HUES6 (cell line): ENCODE data around the gene ERBB4.
A peak's percentile ranks its signal among the peaks of the same experiment; 100 is the strongest.
"Not testable (repeated sequence)": the region's sequence is repeated elsewhere in the genome, so short reads cannot be mapped to it uniquely, and the experiment has no call there.

Source experiments
- H3K27ac ChIP-seq: 2 replicates; pipeline ENCODE4 v1.7.0; 2013; ENCODE audit warnings: low read depth, mild to moderate bottlenecking, low read length, inconsistent platforms
- H3K27me3 ChIP-seq: 2 replicates; pipeline ENCODE4 v1.6.1; 2013; ENCODE audit warnings: low read length; ENCODE audit not compliant: control insufficient read depth, insufficient read depth
- H3K36me3 ChIP-seq: 2 replicates; pipeline ENCODE4 v1.6.1; 2013; ENCODE audit warnings: low read length; ENCODE audit not compliant: control insufficient read depth, insufficient read depth
- H3K4me1 ChIP-seq: 2 replicates; pipeline ENCODE4 v1.6.1; 2013; ENCODE audit warnings: low read length; ENCODE audit not compliant: control insufficient read depth, insufficient read depth
- H3K4me3 ChIP-seq: 2 replicates; pipeline ENCODE4 v1.5.1; 2013; ENCODE audit warnings: low read depth, low read length
- H3K9ac ChIP-seq: one replicate; pipeline ENCODE4 v1.6.1; 2013; ENCODE audit warnings: mild to moderate bottlenecking, low read length
- H3K9me3 ChIP-seq: 2 replicates; pipeline ENCODE4 v1.6.1; 2013; ENCODE audit warnings: low read depth, low read length; ENCODE audit not compliant: control insufficient read depth, insufficient read depth

Gene ERBB4

DNA sequence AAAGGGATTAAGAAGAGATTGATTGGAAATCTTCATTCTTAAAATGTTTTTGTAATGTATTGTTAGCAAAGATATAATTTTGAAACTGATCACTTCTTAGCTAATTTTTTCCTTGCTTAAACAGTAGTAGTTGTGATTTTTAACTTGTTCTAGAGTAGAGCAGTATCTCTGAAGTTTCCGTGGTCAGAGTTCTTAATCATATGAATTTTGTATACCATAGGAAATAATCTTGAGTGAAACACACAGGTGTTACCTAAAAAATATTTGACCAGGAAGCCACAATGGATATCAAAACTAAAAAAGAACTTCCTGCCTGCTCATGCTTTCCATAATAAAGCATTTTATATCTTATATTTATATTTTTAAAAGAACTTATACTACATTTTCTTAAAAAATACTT is 907.1 kb downstream of the ERBB4 start:
- no peak overlapping the region for H3K27ac ChIP-seq
- no peaks in the 10 kb centered on the region for H3K9me3 ChIP-seq
- H3K36me3 ChIP-seq, result no peaks in the 10 kb centered on the region
- H3K4me3 ChIP-seq, result no peak overlapping the region
- no peak overlapping the region for H3K9ac ChIP-seq
- no peaks in the 10 kb centered on the region for H3K27me3 ChIP-seq
- H3K4me1 ChIP-seq, result no peaks in the 10 kb centered on the region

- no peak overlapping the region for H3K27ac ChIP-seq
- H3K27me3 ChIP-seq, result no peaks in the 10 kb centered on the region
- H3K36me3 ChIP-seq, result no peaks in the 10 kb centered on the region
- H3K4me1 ChIP-seq, result no peaks in the 10 kb centered on the region
- no peaks in the 10 kb centered on the region for H3K9me3 ChIP-seq
- no peak overlapping the region for H3K4me3 ChIP-seq
- H3K9ac ChIP-seq, result no peak overlapping the region
Observed at GRCh38 chr2:211623096-211623495, 915.5 kb downstream of the ERBB4 start.

GRCh38 chr2:211620986-211621385 is 917.6 kb downstream of the ERBB4 start:
- Histone ChIP-seq H3K4me1 (no peaks in the 10 kb centered on the region), H3K27me3 (no peaks in the 10 kb centered on the region), H3K9ac (no peak overlapping the region), H3K36me3 (no peaks in the 10 kb centered on the region), H3K27ac (no peak overlapping the region), H3K4me3 (no peak overlapping the region), H3K9me3 (no peaks in the 10 kb centered on the region)

GRCh38 chr2:211617803-211618202 is 920.8 kb downstream of the ERBB4 start:
- Histone ChIP-seq H3K27ac (no peak overlapping the region), H3K36me3 (no peaks in the 10 kb centered on the region), H3K27me3 (no peaks in the 10 kb centered on the region), H3K4me1 (no peaks in the 10 kb centered on the region), H3K9me3 (no peaks in the 10 kb centered on the region), H3K9ac (no peak overlapping the region), H3K4me3 (no peak overlapping the region)

DNA sequence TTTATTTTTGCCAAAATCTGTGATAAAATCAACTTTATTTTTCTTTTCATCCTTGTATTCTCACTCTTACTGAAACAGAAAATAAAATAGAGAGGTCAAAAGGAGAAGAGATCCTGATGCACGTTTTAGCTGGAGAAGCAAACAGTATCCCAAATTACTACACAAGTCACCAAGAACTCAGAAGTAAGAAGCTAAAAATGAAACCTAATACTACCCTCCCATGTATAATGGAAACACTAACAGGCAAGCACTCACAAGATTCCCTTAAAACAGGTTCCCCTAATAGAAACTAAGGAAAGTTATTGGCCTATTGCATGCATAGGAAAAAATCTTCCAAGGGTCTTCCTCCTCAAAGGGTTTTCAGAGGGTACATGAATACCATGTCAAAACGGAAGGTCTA is 927.0 kb downstream of the ERBB4 start:
- Histone ChIP-seq H3K27ac (no peak overlapping the region), H3K4me3 (no peak overlapping the region), H3K9ac (no peak overlapping the region)

GRCh38 chr2:211611061-211611518 is 927.5 kb downstream of the ERBB4 start:
- H3K4me3 ChIP-seq, result no peak overlapping the region

More for the DNA sequence above, 927.0 kb downstream of the ERBB4 start:
- Histone ChIP-seq H3K27me3 (no peaks in the 10 kb centered on the region), H3K9me3 (no peaks in the 10 kb centered on the region), H3K36me3 (no peaks in the 10 kb centered on the region), H3K4me1 (peaks cover 24% of the 10 kb centered on the region)

DNA sequence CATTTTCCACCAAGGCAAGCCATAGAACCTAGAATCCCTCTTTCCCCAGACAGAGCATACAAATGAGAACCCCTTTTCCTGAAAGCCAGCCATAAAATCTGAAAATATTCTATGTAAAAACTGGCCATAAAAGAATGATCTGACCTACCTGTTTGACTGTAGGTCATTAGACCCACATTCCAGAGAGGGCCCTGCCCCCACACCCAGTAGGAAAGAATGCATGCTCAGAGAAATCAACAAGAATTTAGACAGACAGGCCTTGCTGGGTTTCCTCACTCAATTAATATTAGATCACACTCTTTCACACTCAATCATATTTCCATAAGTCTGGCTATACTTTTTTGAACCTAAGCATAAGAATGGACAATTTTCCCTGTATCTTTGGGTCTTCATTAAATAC is 929.5 kb downstream of the ERBB4 start:
- H3K27ac ChIP-seq, result no peak overlapping the region
- peaks cover 24% of the 10 kb centered on the region for H3K4me1 ChIP-seq
- no peak overlapping the region for H3K4me3 ChIP-seq

More at GRCh38 chr2:211611061-211611518, 927.5 kb downstream of the ERBB4 start:
- Histone ChIP-seq H3K9ac (no peak overlapping the region), H3K9me3 (no peaks in the 10 kb centered on the region), H3K36me3 (no peaks in the 10 kb centered on the region), H3K27ac (no peak overlapping the region), H3K27me3 (no peaks in the 10 kb centered on the region), H3K4me1 (peaks cover 24% of the 10 kb centered on the region)

DNA sequence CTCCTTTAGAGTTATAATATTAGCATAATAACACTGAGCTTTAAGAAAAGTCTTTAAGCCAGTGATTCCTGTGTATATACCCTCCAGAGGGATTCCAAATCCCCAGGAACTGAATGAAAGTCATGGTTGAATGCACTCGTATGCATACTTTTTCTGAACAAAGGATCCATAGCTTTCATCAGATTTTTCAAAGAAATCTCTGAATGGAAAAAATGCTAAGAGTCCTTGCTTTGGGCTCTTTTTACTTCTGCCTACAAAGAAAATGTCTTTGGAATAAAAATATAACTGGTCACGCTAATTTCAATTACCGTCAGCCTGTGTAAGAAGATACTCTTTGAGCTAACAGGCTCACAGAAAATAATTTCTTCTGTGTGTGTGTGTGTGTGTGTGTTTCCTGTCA is 939.5 kb downstream of the ERBB4 start:
- Histone ChIP-seq H3K27ac (no peak overlapping the region), H3K36me3 (no peaks in the 10 kb centered on the region), H3K27me3 (no peaks in the 10 kb centered on the region), H3K9me3 (no peaks in the 10 kb centered on the region), H3K9ac (no peak overlapping the region), H3K4me1 (peaks cover 4% of the 10 kb centered on the region; the same call in 1 of the 2 replicates), H3K4me3 (no peak overlapping the region)

More for the DNA sequence above, 929.5 kb downstream of the ERBB4 start:
- H3K9me3 ChIP-seq, result no peaks in the 10 kb centered on the region
- H3K27me3 ChIP-seq, result no peaks in the 10 kb centered on the region
- no peaks in the 10 kb centered on the region for H3K36me3 ChIP-seq
- H3K9ac ChIP-seq, result no peak overlapping the region

DNA sequence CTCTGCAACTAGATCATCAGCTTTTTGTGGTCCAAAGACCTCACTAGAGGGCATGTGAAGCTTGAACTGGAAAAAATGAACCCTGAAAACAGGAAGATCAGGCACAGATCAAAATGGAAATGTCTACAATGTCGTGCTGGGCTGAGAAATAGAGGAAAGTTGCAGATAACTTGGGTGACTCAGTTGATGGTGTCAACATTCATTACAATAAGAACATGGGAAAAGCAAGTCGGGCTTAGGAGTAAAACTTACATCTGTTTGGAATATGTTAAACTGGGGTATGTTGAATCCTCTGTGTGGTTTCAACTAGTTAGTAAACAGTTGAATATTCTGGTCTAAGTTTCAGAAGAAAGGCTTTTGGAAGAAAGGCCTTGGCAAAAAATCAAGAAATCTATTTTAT is 940.4 kb downstream of the ERBB4 start:
- Histone ChIP-seq H3K4me1 (peaks cover 4% of the 10 kb centered on the region; the same call in 1 of the 2 replicates), H3K27me3 (no peaks in the 10 kb centered on the region), H3K4me3 (no peak overlapping the region), H3K27ac (no peak overlapping the region), H3K9me3 (no peaks in the 10 kb centered on the region), H3K9ac (no peak overlapping the region), H3K36me3 (no peaks in the 10 kb centered on the region)

- not testable (repeated sequence) for H3K27me3 ChIP-seq, H3K9me3 ChIP-seq, H3K4me1 ChIP-seq, H3K4me3 ChIP-seq, H3K36me3 ChIP-seq
- Histone ChIP-seq H3K9ac (peak overlapping the region; percentile 7), H3K27ac (peak overlapping the region; percentile 7; the same call in 1 of the 2 replicates)
Observed at GRCh38 chr2:211592006-211592405, 946.6 kb downstream of the ERBB4 start.

DNA sequence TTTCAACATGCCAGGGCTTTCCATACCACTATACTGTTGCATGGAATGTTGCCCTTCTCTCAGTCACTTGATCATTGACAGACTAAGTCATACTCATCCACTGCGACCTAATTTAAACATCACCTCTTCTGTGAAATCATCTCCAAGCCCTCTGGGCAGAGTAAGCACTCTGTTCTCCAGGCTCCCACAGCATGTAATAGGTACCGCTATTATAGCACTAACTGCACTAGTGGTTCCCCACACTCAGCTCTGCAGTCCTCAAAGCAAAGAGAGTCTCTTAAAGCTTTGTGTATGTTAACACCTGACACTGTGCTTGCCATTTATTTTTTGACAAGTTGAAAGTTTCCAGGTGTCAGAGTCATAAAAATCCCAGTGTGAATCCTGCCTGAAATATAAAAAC is 947.2 kb downstream of the ERBB4 start:
- Histone ChIP-seq H3K4me1 (no peaks in the 10 kb centered on the region), H3K27ac (peak overlapping the region; percentile 7; the same call in 1 of the 2 replicates), H3K36me3 (no peaks in the 10 kb centered on the region), H3K4me3 (no peak overlapping the region), H3K27me3 (no peaks in the 10 kb centered on the region), H3K9me3 (no peaks in the 10 kb centered on the region), H3K9ac (peak overlapping the region; percentile 7)

DNA sequence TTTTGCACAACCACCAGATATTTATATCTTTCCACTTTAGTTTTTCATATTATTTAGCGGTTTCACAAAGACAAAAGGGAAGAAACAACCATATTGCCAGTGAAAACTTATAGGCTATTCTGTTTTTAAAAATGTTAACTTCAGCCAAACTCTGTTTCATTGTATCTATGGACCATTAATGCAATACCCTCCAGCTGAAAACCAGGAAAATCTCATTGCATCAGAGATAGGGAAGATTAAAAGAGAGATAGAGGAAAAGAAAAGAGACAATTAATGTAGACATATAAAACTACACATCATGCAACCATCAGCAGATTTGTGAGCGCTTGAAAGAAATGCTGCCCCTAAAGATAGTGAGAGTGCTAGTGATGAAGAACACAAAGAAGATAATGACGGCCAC is 970.2 kb downstream of the ERBB4 start:
- H3K4me1 ChIP-seq, result no peaks in the 10 kb centered on the region
- no peak overlapping the region for H3K4me3 ChIP-seq
- peaks cover 3% of the 10 kb centered on the region; the same call in 1 of the 2 replicates for H3K9me3 ChIP-seq
- no peaks in the 10 kb centered on the region for H3K27me3 ChIP-seq
- no peak overlapping the region for H3K27ac ChIP-seq
- H3K9ac ChIP-seq, result no peak overlapping the region
- no peaks in the 10 kb centered on the region for H3K36me3 ChIP-seq
